ENCODE results near the gene KIAA1549.

DNA sequence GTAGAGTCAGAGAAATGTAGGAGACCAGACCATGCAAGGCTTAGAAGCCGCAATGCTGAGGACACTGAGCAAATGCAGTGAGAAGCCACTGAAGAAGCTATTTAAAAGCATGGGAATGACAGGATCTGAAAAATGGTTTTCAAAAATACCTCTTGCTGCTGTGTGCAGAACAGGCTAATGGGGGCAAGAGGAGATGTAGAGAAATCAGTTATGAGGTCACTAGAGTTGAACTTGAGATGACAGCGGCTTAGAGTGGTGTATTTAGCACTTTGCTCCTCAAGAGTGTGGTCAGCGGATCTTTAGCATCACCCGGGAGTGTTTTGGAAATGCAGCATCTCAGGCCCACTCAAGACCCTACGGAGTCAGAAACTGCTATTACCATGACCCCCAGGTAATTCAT lies 48.8 kb downstream of the KIAA1549 start:
- TF ChIP-seq, protein P1, sequence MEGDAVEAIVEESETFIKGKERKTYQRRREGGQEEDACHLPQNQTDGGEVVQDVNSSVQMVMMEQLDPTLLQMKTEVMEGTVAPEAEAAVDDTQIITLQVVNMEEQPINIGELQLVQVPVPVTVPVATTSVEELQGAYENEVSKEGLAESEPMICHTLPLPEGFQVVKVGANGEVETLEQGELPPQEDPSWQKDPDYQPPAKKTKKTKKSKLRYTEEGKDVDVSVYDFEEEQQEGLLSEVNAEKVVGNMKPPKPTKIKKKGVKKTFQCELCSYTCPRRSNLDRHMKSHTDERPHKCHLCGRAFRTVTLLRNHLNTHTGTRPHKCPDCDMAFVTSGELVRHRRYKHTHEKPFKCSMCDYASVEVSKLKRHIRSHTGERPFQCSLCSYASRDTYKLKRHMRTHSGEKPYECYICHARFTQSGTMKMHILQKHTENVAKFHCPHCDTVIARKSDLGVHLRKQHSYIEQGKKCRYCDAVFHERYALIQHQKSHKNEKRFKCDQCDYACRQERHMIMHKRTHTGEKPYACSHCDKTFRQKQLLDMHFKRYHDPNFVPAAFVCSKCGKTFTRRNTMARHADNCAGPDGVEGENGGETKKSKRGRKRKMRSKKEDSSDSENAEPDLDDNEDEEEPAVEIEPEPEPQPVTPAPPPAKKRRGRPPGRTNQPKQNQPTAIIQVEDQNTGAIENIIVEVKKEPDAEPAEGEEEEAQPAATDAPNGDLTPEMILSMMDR (IDR thresholded peaks at IDR 0.05), result no peak
- no peak for TF ChIP-seq POLR2A (IDR thresholded peaks at IDR 0.05)

All from lower leg skin (tissue), 3 donors.